NCI-H69 (cell line): ENCODE results near the gene BCL6B.
"Not testable (repeated sequence)": the region's sequence is repeated elsewhere in the genome, so short reads cannot be mapped to it uniquely, and the experiment has no call there.

ENCODE experiments used
- DNase-seq: peaks from one replicate; lab custom pipeline; 2025; lab: John Stamatoyannopoulos, UW

Gene BCL6B

DNA sequence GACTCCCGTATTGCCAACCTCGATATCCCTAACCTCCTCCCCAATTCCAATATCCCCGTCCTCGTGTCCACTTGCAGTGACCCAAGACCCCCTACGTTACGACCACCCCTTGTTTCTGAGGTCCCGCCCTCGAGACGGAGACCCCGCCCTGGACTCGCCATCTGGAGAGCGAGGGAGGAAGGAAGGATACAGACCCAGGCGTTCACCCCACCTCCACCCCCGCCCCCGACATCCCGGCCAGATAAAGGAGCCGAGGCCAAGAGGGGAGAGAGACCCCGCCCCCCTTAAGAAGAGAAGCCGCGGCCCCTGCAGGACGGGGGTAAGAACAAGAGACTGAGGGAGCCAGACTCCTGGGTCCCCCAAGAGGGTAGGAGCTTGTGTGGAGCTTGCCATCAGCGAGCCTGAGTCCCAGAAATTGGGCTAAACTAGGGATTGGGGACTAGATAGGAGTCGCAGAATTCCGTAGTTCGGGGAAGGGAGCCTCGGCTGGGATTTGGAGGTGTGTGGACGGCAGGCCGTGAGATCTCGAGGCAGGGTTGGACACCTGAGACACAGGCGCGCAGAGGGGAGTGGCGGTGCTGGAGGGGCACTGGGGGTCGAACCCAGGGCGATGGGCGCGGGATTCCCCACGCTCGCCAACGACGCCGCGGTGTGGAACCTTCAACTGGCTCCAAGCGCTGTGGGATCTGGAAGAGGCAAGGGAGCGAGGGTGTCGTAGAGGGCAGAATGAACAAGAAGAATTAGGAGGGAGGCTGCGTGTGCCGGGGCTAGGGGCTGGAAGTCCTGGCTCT, at the start of gene BCL6B:
TSS of gene BCL6B (plus strand) at position 270 of the 791 bp plus-strand sequence. CDS start 622 bp downstream, outside the sequence.
- DNase-seq, result no peak

DNA sequence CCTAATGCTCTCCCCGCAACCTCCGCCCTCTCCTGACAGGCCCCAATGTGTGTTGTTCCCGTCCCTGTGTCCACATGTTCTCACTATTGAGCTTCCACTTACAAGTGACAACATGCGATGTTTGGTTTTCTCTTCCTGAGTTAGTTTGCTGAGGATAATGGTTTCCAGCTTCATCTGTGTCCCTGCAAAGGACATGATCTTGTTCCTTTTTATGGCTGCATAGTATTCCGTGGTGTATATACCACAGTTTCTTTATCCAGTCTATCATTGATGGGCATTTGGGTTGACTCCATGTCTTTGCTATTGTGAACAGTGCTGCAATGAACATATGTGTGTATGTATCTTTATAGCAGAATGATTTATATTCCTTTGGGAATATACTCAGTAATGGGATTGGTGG, 43.4 kb upstream of the BCL6B start:
- not testable (repeated sequence) for DNase-seq

DNA sequence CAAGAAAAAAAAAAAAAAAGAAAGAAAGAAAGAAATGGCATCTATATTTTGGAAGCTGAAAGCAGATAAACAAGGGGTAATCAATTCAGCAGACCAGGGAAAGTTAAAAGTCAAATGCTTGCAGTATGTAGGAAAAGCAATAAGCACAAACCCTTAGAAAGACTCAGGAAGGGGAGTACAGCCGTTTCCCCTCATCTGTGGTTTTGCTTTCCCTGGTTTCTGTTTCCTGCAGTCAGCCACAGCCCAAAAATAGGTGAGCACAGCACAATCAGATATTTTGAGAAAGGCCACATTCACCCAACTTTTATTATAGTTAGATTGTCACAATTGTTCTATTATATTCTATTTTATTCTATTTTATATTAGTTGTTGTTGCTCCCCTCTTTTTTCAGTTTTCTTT, 41.4 kb upstream of the BCL6B start:
- DNase-seq, result no peak

DNA sequence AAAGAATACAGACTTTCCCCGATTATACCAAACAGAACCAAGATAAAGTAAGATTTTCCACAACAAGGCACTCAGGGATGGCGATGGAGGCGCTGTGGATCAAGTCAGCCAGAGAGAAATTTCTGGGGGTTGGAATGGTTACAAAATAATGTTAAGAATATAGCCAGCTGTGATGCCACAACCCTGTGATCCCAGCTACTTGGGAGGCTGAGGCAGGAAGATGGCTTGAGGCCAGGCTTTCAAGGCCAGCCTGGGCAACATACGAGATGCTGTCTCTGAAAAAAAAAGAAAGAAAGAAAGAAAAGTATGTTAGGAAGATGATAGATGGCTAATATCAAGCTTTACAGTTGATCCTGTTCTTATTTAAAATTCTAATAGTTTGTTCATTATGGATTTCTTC, 37.6 kb upstream of the BCL6B start:
- no peak for DNase-seq

DNA sequence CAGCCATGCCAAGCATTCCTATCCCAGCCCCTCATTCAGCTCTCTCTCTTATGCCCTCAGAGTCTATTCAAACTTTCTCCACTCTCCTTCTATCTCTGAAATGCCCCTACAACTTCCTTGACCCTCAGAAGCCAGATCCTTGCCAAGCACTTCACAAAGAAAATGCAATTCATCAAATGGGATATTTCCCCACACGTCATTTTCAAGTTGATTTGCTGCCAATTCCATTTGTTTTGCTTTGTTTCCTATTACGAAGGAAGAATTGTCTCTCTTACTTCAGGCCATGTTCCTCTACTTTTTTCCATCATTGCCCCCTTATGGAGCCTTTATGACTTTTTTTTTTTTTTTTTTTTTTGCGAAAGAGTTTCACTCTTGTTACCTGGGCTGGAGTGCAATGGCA, 36.2 kb upstream of the BCL6B start:
- no peak for DNase-seq

DNA sequence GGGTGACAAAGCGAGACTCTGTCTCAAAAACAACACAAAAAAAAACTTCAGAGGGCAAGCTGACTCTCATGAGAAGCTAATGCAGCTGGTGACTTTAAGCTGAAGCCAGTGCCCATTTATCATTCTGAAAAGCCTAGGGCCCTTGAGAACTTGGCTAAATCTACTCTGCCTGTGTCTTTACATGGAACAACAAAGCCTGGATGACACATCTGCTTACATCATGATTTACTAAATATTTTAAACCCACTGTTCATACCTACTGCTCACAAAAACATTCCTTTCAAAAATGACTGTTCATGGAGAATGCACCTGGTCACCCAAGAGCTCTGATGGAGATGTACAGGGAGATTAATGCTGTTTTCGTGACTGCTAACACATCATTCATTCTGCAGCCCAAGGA, 33.1 kb upstream of the BCL6B start:
- DNase-seq, result no peak

- not testable (repeated sequence) for DNase-seq
Observed at GRCh38 chr17:6993613-6994056, 29.2 kb upstream of the BCL6B start.

GRCh38 chr17:6994118-6994598, 28.7 kb upstream of the BCL6B start:
- DNase-seq, result no peak

- no peak for DNase-seq
Observed at GRCh38 chr17:6994666-6995256, 28.1 kb upstream of the BCL6B start.

GRCh38 chr17:6995500-6996255, 27.2 kb upstream of the BCL6B start, which contains the start of gene ALOX12:
Gene ALOX12 (plus strand): TSS chr17:6996049. CDS start chr17:6996118, 69 bp downstream.
- no peak for DNase-seq

DNA sequence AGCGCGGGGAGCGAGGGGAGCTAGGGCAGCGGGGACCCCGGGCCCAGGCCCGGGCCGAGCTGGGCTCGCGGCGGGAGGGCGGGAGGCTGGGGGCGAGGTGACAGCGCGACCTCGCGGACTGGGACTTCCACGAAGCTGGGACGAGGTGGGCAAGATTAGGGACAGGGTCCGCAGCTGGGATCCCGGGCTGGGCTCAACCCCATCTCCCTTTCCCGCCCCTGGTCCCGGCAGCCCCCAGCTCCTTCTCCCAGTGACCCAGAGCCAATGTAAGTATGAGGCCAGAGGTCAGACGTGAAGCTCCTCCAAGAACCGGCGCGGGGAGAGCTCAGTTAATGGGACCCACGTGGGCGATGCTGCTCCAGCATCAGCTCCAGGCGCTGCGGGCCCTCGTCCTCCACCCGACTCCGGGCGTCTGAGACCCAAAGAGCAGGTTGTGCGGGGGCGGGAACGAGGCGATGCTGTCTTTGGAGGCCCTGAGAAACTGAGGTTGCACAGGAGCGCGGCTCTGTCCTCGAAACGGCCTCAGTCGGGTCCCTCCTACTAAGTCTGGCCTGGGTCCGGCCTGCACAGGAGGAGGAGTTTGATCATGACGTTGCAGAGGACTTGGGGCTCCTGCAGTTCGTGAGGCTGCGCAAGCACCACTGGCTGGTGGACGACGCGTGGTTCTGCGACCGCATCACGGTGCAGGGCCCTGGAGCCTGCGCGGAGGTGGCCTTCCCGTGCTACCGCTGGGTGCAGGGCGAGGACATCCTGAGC, 26.4 kb upstream of the BCL6B start:
- no peak for DNase-seq

DNA sequence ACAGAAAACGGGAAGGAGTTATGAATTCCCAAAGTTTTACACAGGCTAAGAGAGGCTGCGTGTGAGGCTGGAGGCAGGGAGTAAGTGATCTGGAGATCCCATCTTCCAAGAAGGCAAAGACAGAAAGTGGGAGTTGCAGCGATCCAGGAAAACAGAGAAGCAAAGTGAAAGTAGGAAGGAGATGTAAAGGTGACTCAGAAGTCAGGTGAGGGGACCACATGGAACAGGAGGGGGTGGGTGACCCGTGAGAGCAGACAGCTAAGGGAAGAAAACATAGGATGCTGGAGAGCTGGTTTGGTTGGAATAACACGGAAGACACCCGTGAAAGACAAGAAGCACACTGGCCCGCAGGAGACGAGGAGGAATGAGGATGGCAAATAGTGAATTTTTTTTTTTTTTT, 25.7 kb upstream of the BCL6B start:
- DNase-seq, result no peak

GRCh38 chr17:6998855-6999508, 23.9 kb upstream of the BCL6B start:
- no peak for DNase-seq

DNA sequence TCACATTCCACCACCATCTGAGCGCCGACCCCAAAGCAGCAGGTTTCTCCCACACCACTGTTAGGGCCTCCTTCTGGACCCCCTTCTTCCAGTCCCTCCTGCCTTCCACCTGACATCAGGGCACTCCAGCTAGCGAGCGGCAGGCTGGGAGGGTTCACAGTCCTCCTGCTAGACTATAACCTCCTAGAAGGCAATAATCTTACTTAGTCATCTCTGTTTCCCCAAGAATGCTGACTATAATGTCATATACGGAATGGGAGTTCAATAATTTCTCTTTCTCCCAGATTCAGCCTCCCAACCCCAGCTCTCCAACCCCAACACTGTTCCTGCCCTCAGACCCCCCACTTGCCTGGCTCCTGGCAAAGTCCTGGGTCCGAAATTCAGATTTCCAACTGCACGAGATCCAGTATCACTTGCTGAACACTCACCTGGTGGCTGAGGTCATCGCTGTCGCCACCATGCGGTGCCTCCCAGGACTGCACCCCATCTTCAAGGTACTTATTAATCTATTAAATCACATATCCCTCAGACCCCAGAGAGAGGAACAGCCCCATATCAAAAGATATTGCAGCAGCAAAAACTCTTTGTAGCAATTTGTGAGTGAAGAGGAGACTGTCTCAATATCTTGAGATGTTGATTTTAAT, 21.4 kb upstream of the BCL6B start:
- no peak for DNase-seq

DNA sequence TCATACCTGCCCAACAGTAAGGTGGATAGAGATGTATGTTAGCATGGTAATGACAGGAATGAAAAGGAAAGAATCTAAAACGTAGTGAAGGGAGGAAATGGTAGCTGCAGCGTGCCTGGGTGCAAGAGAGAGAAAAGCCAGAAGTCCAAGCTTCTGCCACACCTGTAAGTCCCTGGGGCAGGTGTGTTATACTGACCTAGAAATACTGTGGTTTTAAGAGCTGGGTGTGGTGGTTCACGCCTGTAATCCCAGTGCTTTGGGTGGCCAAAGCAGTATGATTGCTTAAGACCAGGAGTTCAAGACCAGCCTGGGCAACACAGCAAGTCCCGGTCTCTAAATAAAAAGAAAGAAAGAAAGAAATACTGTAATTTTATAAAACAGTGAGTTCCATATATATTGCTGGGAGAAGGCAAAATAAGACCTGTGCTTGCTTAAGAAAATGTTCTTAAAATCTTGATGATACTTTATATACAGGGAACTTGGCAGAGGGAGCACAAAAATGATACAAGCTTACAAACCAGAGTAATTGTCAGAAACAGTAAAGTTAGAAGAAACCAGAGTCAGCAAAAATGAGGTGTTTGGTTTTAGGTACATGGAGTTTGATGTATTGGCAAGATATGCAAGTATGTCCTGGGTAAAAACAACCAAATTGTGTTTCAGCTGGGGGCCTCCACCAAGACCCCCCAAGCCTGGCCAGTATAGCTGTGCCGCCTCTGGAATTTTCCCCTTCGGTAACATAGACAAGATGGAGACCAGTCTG, 20.4 kb upstream of the BCL6B start:
- no peak for DNase-seq

DNA sequence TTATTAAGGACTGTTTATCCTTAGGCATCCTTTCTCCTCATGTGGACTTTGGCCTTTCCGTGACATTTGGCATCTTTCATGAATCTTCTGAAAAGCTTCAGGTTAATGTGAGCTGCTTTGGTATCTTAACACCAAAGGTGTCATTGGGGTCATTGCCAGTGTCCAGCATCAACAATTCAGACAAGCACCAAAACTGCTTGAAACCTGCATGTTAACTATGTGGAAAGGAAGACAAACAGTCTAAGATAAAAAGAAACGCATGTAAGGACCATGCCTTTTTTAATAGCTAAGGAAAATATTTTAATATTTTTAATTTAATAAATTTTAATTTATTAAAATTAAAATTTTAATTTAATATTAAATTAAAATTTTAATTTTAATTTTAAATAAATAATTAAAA, 19.1 kb upstream of the BCL6B start:
- no peak for DNase-seq

GRCh38 chr17:7004398-7005253, 18.2 kb upstream of the BCL6B start:
- peak; percentile 66 for DNase-seq

- DNase-seq, result no peak
Observed at GRCh38 chr17:7005716-7006115, 17.1 kb upstream of the BCL6B start.

- no peak for DNase-seq
Observed at GRCh38 chr17:7007143-7007542, 15.7 kb upstream of the BCL6B start.
